HFFc6 (cell line): ENCODE measurements around the gene TBC1D24. TPM values are rescaled to one million over a fixed set of nuclear protein-coding genes. Genes with fewer than 3 reads are reported as not detected.

Source experiments
- DNase-seq: peaks from one replicate; pipeline ENCODE4 v3.0.0-alpha.2; 2018
- H3K27ac Mint-ChIP-seq: 2 replicates; pipeline ENCODE4 v1.8.0; 2020; ENCODE audit warnings: mild to moderate bottlenecking, mixed read lengths
- H3K27me3 Mint-ChIP-seq: 2 replicates; pipeline ENCODE4 v1.8.0; 2021; ENCODE audit warnings: mild to moderate bottlenecking, moderate library complexity, mixed read lengths; ENCODE audit not compliant: insufficient read depth
- H3K36me3 Mint-ChIP-seq: 2 replicates; pipeline ENCODE4 v1.8.0; 2021; ENCODE audit warnings: low read depth, mixed read lengths
- H3K4me1 Mint-ChIP-seq: 2 replicates; pipeline ENCODE4 v1.8.0; 2020; ENCODE audit warnings: low read depth, mixed read lengths
- H3K4me3 Mint-ChIP-seq: 2 replicates; pipeline ENCODE4 v1.8.0; 2020; ENCODE audit warnings: mild to moderate bottlenecking, moderate library complexity, mixed read lengths
- H3K9me3 Mint-ChIP-seq: 2 replicates; pipeline ENCODE4 v1.8.0; 2020; ENCODE audit warnings: mild to moderate bottlenecking, mixed read lengths
- total RNA-seq, 6 experiments: library from RNA; stranded (reverse); fragmentation: NEBNext Ultra II Directional; extraction: Animal tissue kit (Norgen Biotek cat#: 25700); gene quantifications; 2 replicates in 1 of 6; 3 replicates in 5 of 6; pipeline ENCODE4 v1.2.3, GENCODE V29; 2021
- TF ChIP-seq, protein P1 (sequence below): fragments of 200-600 bp; sonication (generic); IDR thresholded peaks from 2 replicates; pipeline ENCODE4 v1.5.0; 2021; ENCODE audit warnings: antibody characterized with exemption, mild to moderate bottlenecking

The TBC1D24 gene
- total RNA-seq, 6 experiments from 2014 or later: 15.8 to 30.3 (median 19.0) TPM

DNA sequence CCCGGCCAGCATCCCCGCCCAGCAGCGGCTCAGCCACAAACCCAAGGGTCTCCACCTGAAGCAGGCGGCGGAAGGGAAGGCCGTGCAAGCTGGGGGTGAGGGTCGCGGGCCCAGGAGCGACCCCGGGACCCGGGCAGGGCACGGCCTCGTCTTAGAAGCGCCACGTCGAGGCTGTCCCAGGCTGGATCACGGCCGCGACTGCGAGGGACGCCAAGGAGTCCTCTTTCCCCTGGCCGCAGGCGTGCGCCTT is 46.2 kb upstream of the TBC1D24 start:
- Mint-ChIP-seq H3K9me3 (no peaks in the 10 kb centered on the region), H3K4me3 (peak overlapping the region; percentile 90), H3K27ac (peak overlapping the region; percentile 89), H3K4me1 (peaks cover 31% of the 10 kb centered on the region), H3K27me3 (peaks cover 1% of the 10 kb centered on the region), H3K36me3 (peaks cover 16% of the 10 kb centered on the region; the same call in 1 of the 2 replicates)
- TF ChIP-seq, protein P1, sequence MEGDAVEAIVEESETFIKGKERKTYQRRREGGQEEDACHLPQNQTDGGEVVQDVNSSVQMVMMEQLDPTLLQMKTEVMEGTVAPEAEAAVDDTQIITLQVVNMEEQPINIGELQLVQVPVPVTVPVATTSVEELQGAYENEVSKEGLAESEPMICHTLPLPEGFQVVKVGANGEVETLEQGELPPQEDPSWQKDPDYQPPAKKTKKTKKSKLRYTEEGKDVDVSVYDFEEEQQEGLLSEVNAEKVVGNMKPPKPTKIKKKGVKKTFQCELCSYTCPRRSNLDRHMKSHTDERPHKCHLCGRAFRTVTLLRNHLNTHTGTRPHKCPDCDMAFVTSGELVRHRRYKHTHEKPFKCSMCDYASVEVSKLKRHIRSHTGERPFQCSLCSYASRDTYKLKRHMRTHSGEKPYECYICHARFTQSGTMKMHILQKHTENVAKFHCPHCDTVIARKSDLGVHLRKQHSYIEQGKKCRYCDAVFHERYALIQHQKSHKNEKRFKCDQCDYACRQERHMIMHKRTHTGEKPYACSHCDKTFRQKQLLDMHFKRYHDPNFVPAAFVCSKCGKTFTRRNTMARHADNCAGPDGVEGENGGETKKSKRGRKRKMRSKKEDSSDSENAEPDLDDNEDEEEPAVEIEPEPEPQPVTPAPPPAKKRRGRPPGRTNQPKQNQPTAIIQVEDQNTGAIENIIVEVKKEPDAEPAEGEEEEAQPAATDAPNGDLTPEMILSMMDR: no peak; the same call in 1 of the 2 replicates
- DNase-seq: no peak

DNA sequence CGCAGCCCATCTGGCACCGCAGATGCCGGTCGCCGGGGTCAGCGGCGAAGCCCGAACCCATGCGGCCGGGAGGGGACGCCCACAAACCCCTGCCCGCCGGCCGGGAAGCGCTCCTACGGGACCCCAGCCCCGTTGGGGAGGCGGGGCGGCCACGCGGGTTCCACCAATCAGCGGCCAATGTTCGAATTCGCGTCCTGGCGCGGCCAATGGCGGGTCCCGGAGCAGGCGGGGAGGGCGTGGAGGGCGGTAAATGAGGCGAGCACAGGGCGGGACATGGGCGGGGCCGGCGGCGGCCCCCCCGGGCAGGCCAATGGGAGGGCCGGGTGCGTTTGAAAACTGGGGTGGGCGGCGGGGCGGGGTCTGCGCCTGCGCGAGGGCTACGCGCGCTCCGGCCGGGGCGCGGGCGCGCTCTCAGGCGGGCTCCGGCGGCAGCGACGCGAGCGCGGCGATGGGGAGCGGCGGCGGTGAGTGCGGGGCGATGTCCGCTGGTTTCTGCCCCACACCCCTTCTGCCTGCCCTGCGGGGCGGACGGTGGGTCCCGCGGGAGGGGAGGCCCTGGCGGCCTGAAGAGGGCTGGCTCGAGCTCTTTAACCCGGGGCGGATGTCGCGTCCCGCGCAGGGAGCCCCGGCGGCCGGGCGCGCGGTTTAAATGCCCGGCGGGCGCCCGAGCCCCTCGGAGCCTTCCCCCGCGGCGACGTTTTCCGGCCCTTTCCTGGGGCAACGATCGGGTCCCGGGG is 45.7 kb upstream of the TBC1D24 start, which contains the start of gene CCNF:
TSS of gene CCNF (plus strand) at position 414 of the 737 bp plus-strand sequence. CDS start at position 449, 35 bp downstream.
- peak within 1 kb of the TSS; percentile 89 for H3K27ac Mint-ChIP-seq
- peaks cover 31% of the 10 kb centered on the region for H3K4me1 Mint-ChIP-seq
- peak; percentile 91 for DNase-seq
- peaks cover 1% of the 10 kb centered on the region for H3K27me3 Mint-ChIP-seq
- H3K36me3 Mint-ChIP-seq: peaks cover 18% of the 10 kb centered on the region; the same call in 1 of the 2 replicates
- peak within 1 kb of the TSS; percentile 94 for H3K4me3 Mint-ChIP-seq
- no peaks in the 10 kb centered on the region for H3K9me3 Mint-ChIP-seq
- TF ChIP-seq, protein P1: no peak

DNA sequence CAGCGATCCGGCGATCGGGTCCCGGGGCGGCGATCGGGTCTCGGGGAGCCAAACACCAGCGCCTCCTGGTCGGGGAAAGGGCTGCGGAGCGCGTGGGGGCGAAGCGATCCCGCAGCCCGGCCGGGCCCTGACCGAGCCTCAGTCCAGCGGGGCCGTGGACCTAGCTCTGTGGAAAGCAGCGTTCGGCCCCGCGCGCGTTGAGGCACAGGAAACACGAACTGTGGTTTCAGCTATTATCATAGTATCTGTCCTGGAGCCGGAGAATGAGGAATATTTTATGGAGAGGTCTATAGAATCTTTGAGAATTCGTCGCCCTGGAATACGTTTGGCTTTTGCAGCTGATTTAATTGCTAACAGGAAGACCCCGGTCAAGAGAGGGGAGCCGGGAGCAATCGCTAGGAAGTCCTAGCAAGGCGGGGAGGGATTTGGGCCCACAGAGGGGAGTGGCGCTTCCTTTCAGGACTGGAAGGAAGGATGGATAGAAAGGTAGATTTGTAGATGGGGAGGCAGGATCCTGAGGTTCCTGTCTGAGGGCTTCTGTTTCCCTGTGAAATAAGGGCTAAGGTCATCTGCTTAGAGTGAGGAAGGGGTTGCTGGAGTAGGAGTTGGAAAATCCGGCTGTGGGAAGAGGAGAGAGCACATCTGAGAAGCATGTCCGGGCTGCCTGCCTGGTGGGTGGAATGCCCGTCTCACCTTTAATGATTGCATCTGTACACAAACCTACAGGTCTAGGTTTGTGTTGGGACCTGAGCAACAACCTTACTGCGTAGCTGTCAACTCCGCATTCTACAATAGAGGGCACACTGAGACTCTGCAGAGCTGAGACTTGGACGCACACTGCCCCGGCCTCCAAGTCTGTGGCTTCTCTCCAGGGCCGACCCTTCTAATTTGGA is 44.9 kb upstream of the TBC1D24 start:
- Mint-ChIP-seq H3K9me3 (no peaks in the 10 kb centered on the region), H3K4me1 (peaks cover 31% of the 10 kb centered on the region), H3K27ac (peak overlapping the region; percentile 53), H3K4me3 (peak overlapping the region; percentile 94), H3K36me3 (peaks cover 18% of the 10 kb centered on the region; the same call in 1 of the 2 replicates), H3K27me3 (peaks cover under 1% of the 10 kb centered on the region; the same call in 1 of the 2 replicates)
- DNase-seq: no peak
- TF ChIP-seq, protein P1: no peak

DNA sequence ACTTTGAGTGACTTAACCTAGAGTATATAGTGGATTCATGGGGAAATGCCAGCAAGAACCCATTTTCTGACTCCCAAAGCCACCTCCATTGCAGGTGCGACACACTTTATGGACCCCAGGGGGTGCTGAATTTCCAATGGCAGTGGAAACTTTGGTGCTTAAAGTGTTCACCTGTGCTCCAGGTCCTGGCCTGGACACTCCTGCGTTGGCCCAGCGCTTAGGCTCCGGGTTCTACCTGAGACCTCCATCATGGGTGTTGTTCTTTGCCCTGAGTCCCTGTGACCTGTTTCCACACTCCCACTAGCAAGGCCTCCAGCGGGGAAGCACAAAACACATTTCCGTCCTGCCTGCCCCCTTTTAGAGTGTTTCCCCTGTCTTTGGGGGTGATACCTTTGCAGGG is 42.6 kb upstream of the TBC1D24 start:
- H3K27me3 Mint-ChIP-seq: no peaks in the 10 kb centered on the region
- H3K27ac Mint-ChIP-seq: no peak overlapping the region
- H3K4me3 Mint-ChIP-seq: no peak overlapping the region

More for the DNA sequence above, 42.6 kb upstream of the TBC1D24 start:
- Mint-ChIP-seq H3K9me3 (no peaks in the 10 kb centered on the region), H3K36me3 (peaks cover 22% of the 10 kb centered on the region; the same call in 1 of the 2 replicates), H3K4me1 (peaks cover 28% of the 10 kb centered on the region)
- DNase-seq: no peak
- TF ChIP-seq, protein P1: peak; percentile 22; the same call in 1 of the 2 replicates
